Occipital lobe (tissue), 2 donors: ENCODE results near the gene KMT2A. TPM values are rescaled to one million over a fixed set of nuclear protein-coding genes. Genes with fewer than 3 reads are reported as not detected.
A peak's percentile ranks its signal among the peaks of the same experiment; 100 is the strongest.
"Not testable (repeated sequence)": the region's sequence is repeated elsewhere in the genome, so short reads cannot be mapped to it uniquely, and the experiment has no call there.

Source experiments
- DNase-seq: peaks from one replicate; lab custom pipeline; 2025; lab: John Stamatoyannopoulos, UW
- total RNA-seq: library from RNA; depleted of rRNA; stranded (reverse); fragments of >200 nt; gene quantifications from one replicate; pipeline ENCODE4 v1.2.3, GENCODE V29; 2014

The KMT2A gene
- total RNA-seq, 1 donor from 2014 or later: 55.4 TPM

GRCh38 chr11:118434553-118435289 is 1.6 kb upstream of the KMT2A start:
- peak; percentile 64 for DNase-seq

GRCh38 chr11:118435290-118435892 is 901 bp upstream of the KMT2A start:
- peak; percentile 45 for DNase-seq

- no peak for DNase-seq
Observed at GRCh38 chr11:118436639-118437207, 431 bp downstream of the KMT2A start.

- no peak for DNase-seq
Observed at GRCh38 chr11:118437208-118438125, 1.2 kb downstream of the KMT2A start.

GRCh38 chr11:118438314-118438931 is 2.1 kb downstream of the KMT2A start:
- peak; percentile 25 for DNase-seq

- DNase-seq: no peak
Observed at GRCh38 chr11:118439646-118440045, 3.4 kb downstream of the KMT2A start.

- DNase-seq: no peak
Observed at GRCh38 chr11:118441770-118442275, 5.5 kb downstream of the KMT2A start.

GRCh38 chr11:118442301-118442700 is 6.0 kb downstream of the KMT2A start:
- no peak for DNase-seq

GRCh38 chr11:118442908-118443589 is 6.8 kb downstream of the KMT2A start:
- no peak for DNase-seq

- no peak for DNase-seq
Observed at GRCh38 chr11:118443590-118444218, 7.4 kb downstream of the KMT2A start.

GRCh38 chr11:118447423-118447822 is 11.1 kb downstream of the KMT2A start:
- no peak for DNase-seq

GRCh38 chr11:118448294-118448693 is 12.0 kb downstream of the KMT2A start:
- DNase-seq: no peak

GRCh38 chr11:118449316-118449918 is 13.1 kb downstream of the KMT2A start:
- DNase-seq: no peak

- no peak for DNase-seq
Observed at GRCh38 chr11:118450451-118450850, 14.2 kb downstream of the KMT2A start.

- no peak for DNase-seq
Observed at GRCh38 chr11:118462178-118462577, 25.9 kb downstream of the KMT2A start.

- DNase-seq: not testable (repeated sequence)
Observed at GRCh38 chr11:118468968-118469367, 32.7 kb downstream of the KMT2A start.

- no peak for DNase-seq
Observed at GRCh38 chr11:118471030-118471429, 34.7 kb downstream of the KMT2A start.

- no peak for DNase-seq
Observed at GRCh38 chr11:118473537-118473936, 37.2 kb downstream of the KMT2A start.

GRCh38 chr11:118476676-118477075 is 40.4 kb downstream of the KMT2A start:
- DNase-seq: no peak

- not testable (repeated sequence) for DNase-seq
Observed at GRCh38 chr11:118481238-118481637, 44.9 kb downstream of the KMT2A start.
